CD4-positive, alpha-beta T cell treated with Interleukin-17A for 1 hour (primary cell): ENCODE data around the gene ARID3B.
A peak's percentile ranks its signal among the peaks of the same experiment; 100 is the strongest.
"Not testable (repeated sequence)": the region's sequence is repeated elsewhere in the genome, so short reads cannot be mapped to it uniquely, and the experiment has no call there.

Experiments
- DNase-seq: peaks from one replicate; pipeline ENCODE4 v3.0.0-alpha.2; 2020

The ARID3B gene

GRCh38 chr15:74621936-74622335, 80.9 kb downstream of the ARID3B start:
- DNase-seq = no peak

DNA sequence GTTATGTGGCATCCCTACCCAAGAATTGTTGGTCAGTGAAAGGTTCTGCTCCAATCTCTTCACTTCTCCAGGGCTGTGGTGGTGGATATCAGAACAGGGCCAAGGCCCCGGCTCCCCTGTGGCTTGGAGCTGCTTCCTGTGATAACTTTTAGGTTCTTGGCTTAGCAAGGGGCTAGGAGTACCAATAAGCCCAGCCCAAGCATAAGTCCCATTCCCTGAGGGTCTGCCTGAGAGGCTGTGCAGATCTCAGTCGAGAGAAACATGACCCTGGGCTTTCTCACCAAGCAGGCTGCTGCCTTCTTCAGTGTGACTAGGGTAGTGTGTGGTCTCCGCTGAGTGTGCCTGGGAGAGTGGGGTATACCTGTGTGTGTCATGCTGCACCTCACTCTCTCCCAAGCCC, 81.7 kb downstream of the ARID3B start:
- DNase-seq = no peak

DNA sequence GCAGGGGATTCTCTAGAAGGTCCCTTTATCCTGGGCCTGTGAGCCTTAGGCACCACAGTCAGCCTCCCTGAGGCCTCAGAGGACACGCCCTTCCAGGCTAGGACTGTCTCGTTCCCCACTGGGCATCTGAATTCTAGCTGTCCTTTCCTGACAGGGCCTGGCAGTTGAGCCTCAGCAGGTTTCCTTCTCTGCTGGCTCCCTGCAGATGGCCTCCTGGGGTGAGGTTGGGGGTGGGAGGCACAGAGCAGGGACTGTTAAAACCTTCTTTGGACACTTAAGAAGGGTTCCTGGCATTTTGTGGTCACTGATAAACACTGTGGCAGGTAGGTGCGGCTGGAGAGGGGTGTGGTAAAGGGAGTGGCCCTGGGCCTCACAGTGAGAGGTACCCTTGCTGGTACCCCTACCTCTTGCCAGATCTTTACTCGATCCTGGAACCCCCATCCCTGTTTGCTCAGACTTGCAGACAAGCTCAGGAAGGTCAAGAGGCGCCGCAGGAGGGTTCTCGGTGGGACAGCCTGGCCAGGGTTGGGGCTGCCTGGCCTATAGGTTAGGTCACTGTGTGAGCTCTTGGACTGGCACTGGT, 83.1 kb downstream of the ARID3B start:
- DNase-seq = no peak

GRCh38 chr15:74625693-74626092, 84.7 kb downstream of the ARID3B start:
- no peak for DNase-seq

DNA sequence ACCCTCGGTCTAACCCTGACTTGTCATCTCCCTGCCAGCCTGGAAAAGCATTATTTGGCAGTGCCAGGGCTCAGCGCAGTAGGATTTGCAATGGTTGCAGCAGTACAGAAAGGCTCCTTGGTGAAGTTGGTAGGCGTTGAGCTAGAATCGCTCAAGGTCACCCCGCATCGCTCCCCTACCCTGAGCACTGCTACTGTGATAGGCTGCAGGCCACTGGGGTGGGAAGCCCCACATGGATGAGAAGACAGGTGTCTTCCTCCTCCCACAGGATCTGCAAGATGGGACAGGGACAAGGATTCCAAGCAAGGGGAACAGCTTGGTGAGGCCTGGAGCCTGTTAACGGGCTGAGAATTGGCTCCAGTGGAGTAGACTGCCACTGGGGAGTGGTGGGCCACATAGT, 85.3 kb downstream of the ARID3B start:
- DNase-seq = no peak

DNA sequence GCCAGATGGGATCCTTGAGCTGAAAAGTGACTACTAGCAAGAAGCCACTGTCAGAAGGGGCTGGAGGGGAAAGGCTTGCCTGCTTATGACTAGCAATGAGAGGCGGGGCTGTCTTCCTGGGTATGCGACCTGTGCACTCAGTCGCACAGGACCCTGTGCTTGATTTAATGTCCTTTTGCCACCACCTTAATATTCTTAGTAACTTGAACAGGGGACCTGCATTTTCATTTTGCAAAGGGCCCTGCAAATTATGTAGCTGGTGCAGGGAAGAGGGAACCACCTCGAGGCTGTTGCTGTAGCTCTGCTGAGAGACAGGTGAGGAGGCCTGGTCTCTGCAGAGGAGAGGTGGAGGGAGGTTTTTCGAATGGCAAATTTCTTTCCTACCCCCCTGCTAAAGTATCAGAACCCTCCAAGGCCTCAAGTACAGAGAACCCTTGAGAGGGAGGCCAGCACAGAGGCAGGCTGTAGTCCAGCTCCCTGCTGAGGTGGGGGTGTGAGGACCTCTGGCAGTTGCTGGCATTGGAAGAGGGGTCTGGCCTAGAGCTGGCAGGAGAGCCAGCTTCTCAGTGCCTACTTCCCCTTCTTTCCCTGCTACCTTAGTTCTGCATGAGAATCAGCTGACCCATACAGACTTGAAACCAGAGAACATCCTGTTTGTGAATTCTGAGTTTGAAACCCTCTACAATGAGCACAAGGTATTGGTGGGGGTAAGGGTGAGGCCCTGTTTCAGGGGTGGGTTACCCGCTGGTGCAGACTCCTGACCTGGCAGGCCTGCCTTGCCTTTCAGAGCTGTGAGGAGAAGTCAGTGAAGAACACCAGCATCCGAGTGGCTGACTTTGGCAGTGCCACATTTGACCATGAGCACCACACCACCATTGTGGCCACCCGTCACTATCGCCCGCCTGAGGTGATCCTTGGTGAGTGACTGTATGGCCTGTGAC, 86.0 kb downstream of the ARID3B start:
- DNase-seq = no peak

DNA sequence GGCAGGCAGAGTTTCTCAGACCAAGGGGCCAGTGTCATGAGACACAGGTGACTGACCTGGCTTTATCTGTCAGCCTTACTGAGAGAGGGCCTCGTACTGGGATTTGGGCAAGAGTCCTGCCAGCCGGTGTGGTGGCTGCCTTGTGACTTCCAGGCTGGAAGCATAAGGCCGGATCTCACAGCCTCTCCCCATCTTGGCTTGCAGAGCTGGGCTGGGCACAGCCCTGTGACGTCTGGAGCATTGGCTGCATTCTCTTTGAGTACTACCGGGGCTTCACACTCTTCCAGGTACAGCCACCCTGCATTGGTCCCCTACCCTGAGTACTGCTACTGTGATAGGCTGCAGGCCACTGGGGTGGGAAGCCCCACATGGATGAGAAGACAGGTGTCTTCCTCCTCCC, 86.7 kb downstream of the ARID3B start:
- no peak for DNase-seq

- DNase-seq = no peak
Measured at GRCh38 chr15:74628199-74628598, 87.2 kb downstream of the ARID3B start.

DNA sequence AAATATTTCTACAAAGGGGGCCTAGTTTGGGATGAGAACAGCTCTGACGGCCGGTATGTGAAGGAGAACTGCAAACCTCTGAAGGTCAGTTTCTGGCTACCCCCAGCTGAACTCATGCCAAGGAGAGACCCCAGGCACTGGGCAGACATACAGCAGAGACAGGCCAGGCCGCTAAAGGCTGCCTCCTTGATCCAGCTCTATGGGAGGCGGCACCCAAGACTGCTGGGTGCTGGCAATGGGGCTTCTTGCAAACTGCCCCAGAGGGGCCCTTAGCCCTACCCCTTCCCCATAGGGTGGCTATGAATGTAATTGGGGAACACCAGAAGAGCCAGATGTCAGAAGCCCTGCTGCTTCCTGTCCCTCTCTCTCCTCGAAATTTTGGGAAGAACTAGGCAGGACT, 87.9 kb downstream of the ARID3B start:
- no peak for DNase-seq

- not testable (repeated sequence) for DNase-seq
Measured at GRCh38 chr15:74629696-74630095, 88.7 kb downstream of the ARID3B start.

DNA sequence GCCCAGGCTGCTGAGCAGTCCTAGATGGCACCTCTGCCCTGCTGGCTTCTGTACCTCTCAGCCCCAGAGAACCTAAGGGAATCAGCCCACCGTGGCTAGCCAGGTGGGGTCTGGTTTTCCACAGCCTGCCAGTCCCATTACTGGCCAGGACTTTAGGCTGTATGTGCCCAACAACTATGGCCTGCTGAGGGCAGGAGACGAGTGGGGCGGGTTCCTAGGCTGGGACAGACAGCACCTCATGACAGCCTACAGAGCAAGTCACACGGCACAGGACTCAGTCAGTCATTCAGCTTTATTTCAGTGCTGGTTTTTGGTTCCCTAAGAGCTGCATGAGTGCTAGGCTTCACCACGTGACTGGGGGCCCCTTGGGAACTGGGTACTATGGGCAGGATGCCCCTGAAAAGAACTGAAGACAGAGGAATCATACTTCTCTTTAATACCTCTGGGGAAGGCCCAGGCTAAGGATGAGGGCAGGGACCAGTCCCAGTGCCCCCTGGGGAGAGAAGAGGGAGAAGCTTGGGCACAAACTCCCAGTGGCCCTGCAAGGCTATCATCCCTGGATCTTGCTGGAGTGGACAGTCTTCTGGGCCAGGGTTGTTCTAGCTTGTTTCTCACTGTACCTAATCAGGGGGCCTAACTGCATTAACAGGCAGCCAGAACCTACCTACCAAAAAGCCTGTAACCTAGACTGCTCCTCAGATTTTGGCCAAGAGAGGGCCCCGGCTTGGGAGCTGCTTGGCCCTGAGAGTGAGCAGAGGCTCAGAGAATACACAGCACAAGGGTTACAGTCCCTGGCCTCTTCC, 89.5 kb downstream of the ARID3B start:
- no peak for DNase-seq

DNA sequence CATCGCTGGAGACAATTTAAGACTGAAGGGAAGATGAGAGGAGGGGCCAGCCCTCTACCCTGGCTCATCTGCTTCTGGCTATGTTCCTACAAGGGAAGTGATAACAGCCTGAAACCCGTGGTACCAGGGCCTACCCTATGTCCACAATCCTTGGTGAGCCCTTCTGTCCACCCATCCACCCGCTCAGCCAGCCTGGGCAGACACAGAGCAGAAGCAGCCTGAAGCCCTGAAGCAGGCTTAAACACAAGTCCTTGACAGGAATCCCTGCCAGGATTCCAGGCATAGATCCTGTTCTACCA, 90.0 kb downstream of the ARID3B start:
- DNase-seq = no peak

GRCh38 chr15:74631408-74631807, 90.4 kb downstream of the ARID3B start:
- no peak for DNase-seq

DNA sequence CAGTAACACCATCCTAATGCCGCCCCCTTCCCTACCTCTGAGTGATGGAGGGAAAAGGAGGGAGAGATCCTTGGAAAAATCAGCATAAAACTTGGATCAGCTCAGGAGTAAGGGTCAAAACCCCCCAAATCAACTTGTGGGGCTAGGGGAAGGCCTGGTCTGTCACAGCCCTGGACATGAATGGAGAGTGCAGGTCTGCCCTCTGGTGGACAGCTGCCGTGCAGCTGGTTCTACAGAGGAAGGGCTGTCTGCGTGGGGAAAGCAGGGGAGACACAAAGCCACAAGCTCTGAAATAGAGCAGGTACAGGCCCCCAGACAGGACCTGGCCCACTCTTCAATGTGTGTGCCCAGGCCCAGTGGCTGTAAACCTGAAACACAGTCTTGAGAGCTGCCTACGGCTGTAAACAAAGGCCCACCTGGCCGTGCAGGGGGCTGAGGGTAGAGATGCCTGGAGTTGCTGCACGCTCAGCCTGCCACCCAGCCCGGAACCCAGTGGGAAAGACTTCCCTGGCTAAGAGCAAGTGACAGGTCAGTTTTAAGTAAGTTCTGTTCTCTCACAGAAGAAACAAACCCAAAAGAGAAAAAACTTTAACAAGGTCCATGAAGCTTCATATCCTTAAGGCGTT, 91.0 kb downstream of the ARID3B start:
- DNase-seq = peak; percentile 66

DNA sequence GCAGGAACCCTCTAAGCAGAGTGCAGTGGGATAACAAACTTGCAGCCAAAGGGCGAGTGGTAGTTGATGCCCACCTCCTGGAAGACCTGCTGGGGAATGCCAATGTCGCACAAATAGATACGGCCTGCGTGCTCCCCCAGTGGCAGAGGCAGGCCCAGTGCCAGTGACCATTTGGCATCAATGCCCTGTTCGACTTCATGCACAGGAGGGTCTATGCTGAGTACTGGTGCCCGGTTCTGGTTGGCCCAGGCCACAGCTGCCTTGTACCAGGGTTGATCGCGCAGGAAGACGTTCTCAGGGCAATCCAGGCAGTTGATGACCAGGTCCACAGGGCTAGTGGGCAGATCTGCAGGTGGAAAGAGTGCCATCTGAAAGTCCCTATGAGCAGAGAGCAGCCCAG, 91.6 kb downstream of the ARID3B start:
- DNase-seq = no peak

- DNase-seq = no peak
Measured at GRCh38 chr15:74633781-74634180, 92.8 kb downstream of the ARID3B start.

GRCh38 chr15:74635228-74635627, 94.2 kb downstream of the ARID3B start:
- DNase-seq = peak; percentile 80

GRCh38 chr15:74636984-74637383, 96.0 kb downstream of the ARID3B start:
- no peak for DNase-seq

DNA sequence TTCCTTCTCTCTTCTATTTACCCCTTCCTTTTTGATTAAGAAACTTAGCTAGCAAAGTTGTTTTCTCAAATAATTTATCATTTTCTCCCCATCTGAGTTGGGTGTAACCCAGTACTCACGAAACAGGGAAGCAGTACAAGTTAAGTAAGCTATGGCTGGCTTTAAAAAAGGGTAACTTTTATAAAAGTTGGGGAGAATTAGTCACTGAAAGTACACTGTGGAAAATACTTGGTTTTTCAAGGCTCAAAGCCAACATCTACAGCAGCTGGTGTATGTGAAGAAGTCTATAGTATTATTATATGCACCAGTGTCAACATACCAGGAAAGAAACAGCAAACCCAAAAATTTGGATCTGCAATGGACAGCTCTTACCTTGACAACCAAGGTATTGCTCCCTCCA, 100.1 kb downstream of the ARID3B start:
- DNase-seq = no peak

DNA sequence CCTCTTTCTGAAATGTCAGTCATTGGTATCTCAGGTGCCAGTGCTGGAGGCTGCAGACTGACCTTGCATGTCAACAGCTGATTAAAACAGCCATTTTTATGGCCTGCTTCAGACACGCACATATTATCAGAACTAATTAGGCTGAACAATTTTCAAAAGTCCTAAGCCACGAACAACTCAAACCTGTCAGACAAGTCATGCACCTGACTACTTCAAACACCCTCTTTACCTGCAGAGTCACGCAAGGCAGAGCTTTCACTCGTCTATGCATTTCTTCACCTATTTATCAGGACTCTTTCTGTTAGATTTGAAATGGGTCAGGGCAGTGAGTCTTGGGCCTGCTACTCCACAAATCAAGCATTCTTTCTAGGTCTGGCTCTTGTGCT, 101.3 kb downstream of the ARID3B start:
- DNase-seq = no peak

DNA sequence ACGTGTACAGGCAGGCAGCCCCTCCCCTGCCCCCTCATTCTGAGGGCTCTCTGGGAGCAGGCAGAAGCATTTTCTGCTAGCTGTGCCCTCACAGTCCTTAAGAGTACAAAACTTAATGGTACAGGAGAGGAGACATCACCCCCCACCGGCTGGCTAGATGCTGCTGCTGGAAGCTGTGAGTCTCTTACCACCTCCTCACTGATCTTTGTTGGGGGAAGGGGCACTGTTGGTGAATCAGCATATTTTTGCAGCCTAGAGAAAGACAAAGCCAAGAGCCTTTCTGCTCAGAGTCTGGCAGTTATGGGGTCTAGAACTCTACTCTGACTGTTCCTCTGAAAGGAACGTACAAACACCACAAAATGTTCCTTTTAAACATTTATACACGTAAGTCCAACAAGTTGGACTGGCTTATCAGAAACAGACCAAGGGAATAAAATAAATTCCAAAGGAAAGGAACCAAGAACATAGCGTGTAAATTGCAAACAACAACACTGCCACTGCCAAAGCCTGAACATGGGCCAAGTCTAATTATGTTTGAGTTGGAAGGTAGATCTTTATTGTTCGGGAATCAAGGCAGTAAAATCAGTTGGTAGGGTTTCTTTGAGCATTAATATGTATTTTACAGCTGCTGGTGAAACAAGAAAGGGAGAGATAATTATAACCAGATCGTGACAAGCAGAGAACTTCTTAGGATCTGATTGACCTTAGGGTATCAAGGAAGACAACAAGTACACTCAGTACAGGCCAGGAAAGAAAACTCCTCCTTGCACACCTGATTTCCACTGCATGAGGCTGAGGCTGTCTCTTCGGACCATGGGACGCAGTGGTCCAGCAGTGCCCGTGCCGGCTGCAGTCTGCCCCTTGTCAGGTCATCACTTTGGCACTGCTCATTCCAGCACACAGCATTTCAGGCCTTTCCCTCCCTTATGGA, 102.0 kb downstream of the ARID3B start:
- DNase-seq = no peak

GRCh38 chr15:74643665-74644204, 102.7 kb downstream of the ARID3B start:
- DNase-seq = no peak
